ENCODE measurements around the gene OR1D5. TPM values are rescaled to one million over a fixed set of nuclear protein-coding genes. Genes with fewer than 3 reads are reported as not detected.

OR1D5 gene
- total RNA-seq, 3 donors from 2014 or later = not detected

- DNase-seq (no peak), ATAC-seq (no peak)
- H3K9me3 Mint-ChIP-seq = peaks cover 22% of the 10 kb centered on the region
- H3K4me3 Mint-ChIP-seq = no peak overlapping the region
- no peaks in the 10 kb centered on the region for H3K4me1 Mint-ChIP-seq (ENCODE audit: low read depth)
- H3K36me3 Mint-ChIP-seq (ENCODE audit: insufficient read depth) = peaks cover 46% of the 10 kb centered on the region
- H3K27me3 Mint-ChIP-seq (ENCODE audit: low read depth) = no peaks in the 10 kb centered on the region
Measured at GRCh38 chr17:3026125-3026855, 37.1 kb downstream of the OR1D5 start.

- no peaks in the 10 kb centered on the region for H3K4me1 Mint-ChIP-seq (ENCODE audit: low read depth)
- ATAC-seq = no peak
- H3K4me3 Mint-ChIP-seq = no peak overlapping the region
Measured at GRCh38 chr17:3025421-3026124, 37.8 kb downstream of the OR1D5 start.

GRCh38 chr17:3024346-3024745, 39.1 kb downstream of the OR1D5 start:
- Mint-ChIP-seq H3K9me3 (peaks cover 27% of the 10 kb centered on the region), H3K4me3 (no peak overlapping the region), H3K4me1 (ENCODE audit: low read depth) (no peaks in the 10 kb centered on the region), H3K27me3 (ENCODE audit: low read depth) (no peaks in the 10 kb centered on the region), H3K36me3 (ENCODE audit: insufficient read depth) (peaks cover 58% of the 10 kb centered on the region)
- DNase-seq (no peak), ATAC-seq (no peak)

More at GRCh38 chr17:3025421-3026124, 37.8 kb downstream of the OR1D5 start:
- Mint-ChIP-seq H3K27me3 (ENCODE audit: low read depth) (no peaks in the 10 kb centered on the region), H3K36me3 (ENCODE audit: insufficient read depth) (peaks cover 50% of the 10 kb centered on the region), H3K9me3 (peaks cover 27% of the 10 kb centered on the region)
- DNase-seq = no peak

- Mint-ChIP-seq H3K27me3 (ENCODE audit: low read depth) (no peaks in the 10 kb centered on the region), H3K36me3 (ENCODE audit: insufficient read depth) (peaks cover 46% of the 10 kb centered on the region), H3K9me3 (peaks cover 27% of the 10 kb centered on the region), H3K4me1 (ENCODE audit: low read depth) (no peaks in the 10 kb centered on the region), H3K4me3 (no peak overlapping the region)
- ATAC-seq (no peak), DNase-seq (no peak)
Measured at GRCh38 chr17:3022197-3022596, 41.2 kb downstream of the OR1D5 start.

GRCh38 chr17:3020381-3020780, 43.0 kb downstream of the OR1D5 start:
- no peaks in the 10 kb centered on the region for H3K4me1 Mint-ChIP-seq (ENCODE audit: low read depth)
- peaks cover 27% of the 10 kb centered on the region for H3K9me3 Mint-ChIP-seq
- H3K36me3 Mint-ChIP-seq (ENCODE audit: insufficient read depth) = peaks cover 48% of the 10 kb centered on the region
- DNase-seq (no peak), ATAC-seq (no peak)
- H3K27me3 Mint-ChIP-seq (ENCODE audit: low read depth) = no peaks in the 10 kb centered on the region
- H3K4me3 Mint-ChIP-seq = no peak overlapping the region

GRCh38 chr17:3019761-3020160, 43.6 kb downstream of the OR1D5 start:
- no peaks in the 10 kb centered on the region for H3K27me3 Mint-ChIP-seq (ENCODE audit: low read depth)
- H3K9me3 Mint-ChIP-seq = peaks cover 27% of the 10 kb centered on the region
- H3K4me1 Mint-ChIP-seq (ENCODE audit: low read depth) = no peaks in the 10 kb centered on the region
- no peak for DNase-seq
- no peak for ATAC-seq
- H3K36me3 Mint-ChIP-seq (ENCODE audit: insufficient read depth) = peaks cover 48% of the 10 kb centered on the region
- no peak overlapping the region for H3K4me3 Mint-ChIP-seq

- no peak overlapping the region for H3K4me3 Mint-ChIP-seq
Measured at GRCh38 chr17:3017936-3018335, 45.5 kb downstream of the OR1D5 start.

GRCh38 chr17:3015890-3016289, 47.5 kb downstream of the OR1D5 start:
- DNase-seq = no peak
- no peaks in the 10 kb centered on the region for H3K4me1 Mint-ChIP-seq (ENCODE audit: low read depth)
- H3K9me3 Mint-ChIP-seq = peaks cover 4% of the 10 kb centered on the region
- no peak for ATAC-seq
- peaks cover 26% of the 10 kb centered on the region for H3K36me3 Mint-ChIP-seq (ENCODE audit: insufficient read depth)
- no peak overlapping the region for H3K4me3 Mint-ChIP-seq
- H3K27me3 Mint-ChIP-seq (ENCODE audit: low read depth) = no peaks in the 10 kb centered on the region

More at GRCh38 chr17:3017936-3018335, 45.5 kb downstream of the OR1D5 start:
- DNase-seq (no peak), ATAC-seq (no peak)
- Mint-ChIP-seq H3K4me1 (ENCODE audit: low read depth) (no peaks in the 10 kb centered on the region), H3K36me3 (ENCODE audit: insufficient read depth) (peaks cover 40% of the 10 kb centered on the region), H3K27me3 (ENCODE audit: low read depth) (no peaks in the 10 kb centered on the region), H3K9me3 (peaks cover 18% of the 10 kb centered on the region)

GRCh38 chr17:3012926-3013581, 50.4 kb downstream of the OR1D5 start:
- Mint-ChIP-seq H3K27me3 (ENCODE audit: low read depth) (no peaks in the 10 kb centered on the region), H3K4me3 (no peak overlapping the region), H3K36me3 (ENCODE audit: insufficient read depth) (peaks cover 22% of the 10 kb centered on the region), H3K4me1 (ENCODE audit: low read depth) (no peaks in the 10 kb centered on the region), H3K9me3 (no peaks in the 10 kb centered on the region)
- peak; percentile 52 for DNase-seq
- peak; percentile 80 to 87 for ATAC-seq

Other genes starting within 250 kb of the OR1D5 start
- not detected for gene OR1D2, start 40.8 kb upstream of the OR1D5 start, total RNA-seq
- gene OR1G1, start 63.9 kb upstream of the OR1D5 start, total RNA-seq = not detected
- gene OR1A2, start 133.9 kb upstream of the OR1D5 start, total RNA-seq = not detected
- gene OR1A1, start 144.1 kb upstream of the OR1D5 start, total RNA-seq = not detected
- gene OR3A1, start 234.8 kb upstream of the OR1D5 start, total RNA-seq = under 1 TPM in 2 of 3 donors, not detected in 1; 0.25 to 0.46 TPM